ENCODE data around the gene SMC1B. TPM values are rescaled to one million over a fixed set of nuclear protein-coding genes. Genes with fewer than 3 reads are reported as not detected.

The SMC1B gene
- total RNA-seq, 1 donor from 2014 or later, result not detected

- no peak for DNase-seq (ENCODE audit: low spot score in 2 of 2, unreplicated experiment in 2 of 2)
- Mint-ChIP-seq H3K4me3 (peak overlapping the region; percentile 83), H3K4me1 (peaks cover 32% of the 10 kb centered on the region), H3K36me3 (no peaks in the 10 kb centered on the region), H3K27me3 (ENCODE audit: low read depth) (no peaks in the 10 kb centered on the region), H3K9me3 (no peaks in the 10 kb centered on the region), H3K27ac (peak overlapping the region; percentile 76)
- TF ChIP-seq, protein P1, sequence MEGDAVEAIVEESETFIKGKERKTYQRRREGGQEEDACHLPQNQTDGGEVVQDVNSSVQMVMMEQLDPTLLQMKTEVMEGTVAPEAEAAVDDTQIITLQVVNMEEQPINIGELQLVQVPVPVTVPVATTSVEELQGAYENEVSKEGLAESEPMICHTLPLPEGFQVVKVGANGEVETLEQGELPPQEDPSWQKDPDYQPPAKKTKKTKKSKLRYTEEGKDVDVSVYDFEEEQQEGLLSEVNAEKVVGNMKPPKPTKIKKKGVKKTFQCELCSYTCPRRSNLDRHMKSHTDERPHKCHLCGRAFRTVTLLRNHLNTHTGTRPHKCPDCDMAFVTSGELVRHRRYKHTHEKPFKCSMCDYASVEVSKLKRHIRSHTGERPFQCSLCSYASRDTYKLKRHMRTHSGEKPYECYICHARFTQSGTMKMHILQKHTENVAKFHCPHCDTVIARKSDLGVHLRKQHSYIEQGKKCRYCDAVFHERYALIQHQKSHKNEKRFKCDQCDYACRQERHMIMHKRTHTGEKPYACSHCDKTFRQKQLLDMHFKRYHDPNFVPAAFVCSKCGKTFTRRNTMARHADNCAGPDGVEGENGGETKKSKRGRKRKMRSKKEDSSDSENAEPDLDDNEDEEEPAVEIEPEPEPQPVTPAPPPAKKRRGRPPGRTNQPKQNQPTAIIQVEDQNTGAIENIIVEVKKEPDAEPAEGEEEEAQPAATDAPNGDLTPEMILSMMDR (IDR thresholded peaks at IDR 0.05; ENCODE audit: unreplicated experiment), result no peak
Measured at GRCh38 chr22:45310977-45311531, 102.3 kb downstream of the SMC1B start.

DNA sequence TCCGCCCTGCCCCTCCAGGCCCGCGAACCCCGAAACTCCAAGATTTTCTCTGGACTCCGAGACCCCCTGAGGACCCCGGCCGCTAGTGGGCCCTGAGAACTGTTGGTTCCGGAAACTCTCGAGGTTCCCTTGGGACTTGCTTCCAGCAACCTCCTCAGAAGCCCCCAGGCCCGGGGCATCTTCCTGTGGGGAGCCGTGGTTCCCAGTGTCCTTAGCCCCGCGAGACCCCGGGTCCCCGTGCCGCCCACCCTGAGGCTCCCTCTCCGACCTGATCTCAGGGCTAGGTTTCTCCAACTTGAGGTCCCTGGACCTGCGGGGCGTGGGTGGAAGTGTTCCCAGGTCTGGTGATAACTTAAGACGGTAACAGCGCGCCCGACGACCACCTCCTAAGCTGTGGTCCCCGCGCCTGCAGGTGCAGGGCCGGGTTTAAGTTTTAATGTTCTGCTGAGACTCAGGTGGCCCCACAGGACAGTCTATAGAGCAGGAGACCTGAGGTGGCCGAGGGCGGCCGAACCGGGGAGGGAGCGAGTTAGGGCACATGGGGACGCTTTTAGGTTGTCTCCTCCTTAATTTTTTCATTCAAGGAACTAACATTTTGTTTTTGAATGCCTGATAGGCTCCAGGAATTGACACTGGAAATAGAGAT, 102.9 kb downstream of the SMC1B start:
- H3K27me3 Mint-ChIP-seq (ENCODE audit: low read depth), result no peaks in the 10 kb centered on the region
- TF ChIP-seq, protein P1 (IDR thresholded peaks at IDR 0.05; ENCODE audit: unreplicated experiment), result no peak
- no peaks in the 10 kb centered on the region for H3K36me3 Mint-ChIP-seq
- peaks cover 32% of the 10 kb centered on the region for H3K4me1 Mint-ChIP-seq
- peak overlapping the region; percentile 83 for H3K4me3 Mint-ChIP-seq
- no peaks in the 10 kb centered on the region for H3K9me3 Mint-ChIP-seq
- peak overlapping the region; percentile 76 for H3K27ac Mint-ChIP-seq
- peak in 1 of 2 experiments; percentile 50 for DNase-seq (ENCODE audit: low spot score in 2 of 2, unreplicated experiment in 2 of 2)

DNA sequence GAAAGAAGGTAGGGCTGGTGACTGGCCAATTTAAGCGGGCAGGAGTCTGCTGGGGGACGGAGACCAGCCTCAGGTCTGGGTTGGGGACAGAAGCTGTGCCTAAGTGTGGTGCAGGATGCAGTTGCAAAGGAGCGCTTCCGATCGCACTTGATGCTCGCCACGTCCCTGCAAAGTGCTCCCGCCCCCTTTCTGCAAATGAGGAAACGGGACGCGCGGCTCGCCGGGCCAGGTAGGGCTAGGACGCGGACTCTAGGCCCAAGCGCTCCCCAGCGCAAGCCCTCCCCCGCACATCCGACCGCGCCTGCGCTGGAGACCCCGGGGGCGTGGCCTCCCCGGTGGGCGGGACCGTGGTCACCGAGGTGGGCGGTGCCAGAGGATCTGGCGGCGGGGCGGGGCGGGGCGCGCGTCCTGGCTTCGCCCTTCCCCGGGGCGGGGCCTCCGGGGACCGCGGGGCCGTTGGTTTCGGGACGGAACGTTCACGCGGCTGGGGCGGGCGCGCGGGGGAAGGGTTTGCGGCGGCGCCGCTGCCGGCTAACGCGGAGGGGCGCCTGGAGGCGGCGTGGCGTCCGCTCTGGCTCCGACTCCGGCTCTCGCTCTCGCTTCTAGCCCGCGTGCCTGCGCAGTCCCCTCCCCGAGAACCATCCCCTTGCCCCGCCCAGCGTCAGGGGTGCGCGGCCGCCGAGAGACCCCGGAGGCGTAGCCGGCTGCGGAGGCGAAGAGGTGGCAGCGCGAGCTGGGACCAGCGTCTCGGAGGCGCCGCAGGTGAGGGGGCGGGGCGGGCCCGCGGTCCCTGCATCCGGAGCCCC, 103.8 kb downstream of the SMC1B start, which contains the start of gene FAM118A:
TSS of gene FAM118A (plus strand) at position 513 of the 806 bp plus-strand sequence. CDS start 12,446 bp downstream, outside the sequence.
- peak; percentile 97 to 100 for DNase-seq (ENCODE audit: low spot score in 2 of 2, unreplicated experiment in 2 of 2)
- Mint-ChIP-seq H3K27ac (peak within 1 kb of the TSS; percentile 95), H3K27me3 (ENCODE audit: low read depth) (no peaks in the 10 kb centered on the region), H3K9me3 (no peaks in the 10 kb centered on the region), H3K4me1 (peaks cover 32% of the 10 kb centered on the region), H3K36me3 (no peaks in the 10 kb centered on the region), H3K4me3 (peak within 1 kb of the TSS; percentile 83)
- TF ChIP-seq, protein P1 (IDR thresholded peaks at IDR 0.05; ENCODE audit: unreplicated experiment), result no peak

DNA sequence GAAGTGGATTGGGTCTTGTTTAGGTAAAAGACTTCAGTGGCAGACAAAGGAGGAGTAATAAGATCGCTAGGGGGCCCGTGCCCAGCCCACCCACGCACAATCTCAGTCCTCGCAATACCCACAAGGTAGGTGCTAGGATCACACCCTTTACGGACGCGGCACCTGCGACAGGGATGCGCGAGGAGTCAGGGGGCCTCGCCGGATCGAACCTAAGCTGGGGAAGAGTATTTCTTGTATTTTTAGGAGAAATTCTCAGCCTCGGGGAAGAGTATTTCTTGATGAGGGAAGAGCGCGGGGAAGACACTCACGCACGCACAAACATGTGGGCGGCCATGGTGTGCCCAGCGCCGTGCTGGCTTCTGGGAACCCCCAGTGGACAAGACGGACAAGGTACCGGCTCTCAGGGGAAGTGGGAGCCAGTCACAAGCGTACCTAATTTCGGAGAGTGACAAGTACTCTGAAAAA, 104.4 kb downstream of the SMC1B start:
- DNase-seq (ENCODE audit: low spot score in 2 of 2, unreplicated experiment in 2 of 2), result no peak
- Mint-ChIP-seq H3K4me1 (peaks cover 25% of the 10 kb centered on the region), H3K27me3 (ENCODE audit: low read depth) (no peaks in the 10 kb centered on the region), H3K4me3 (peak overlapping the region; percentile 74), H3K27ac (peak overlapping the region; percentile 95), H3K36me3 (no peaks in the 10 kb centered on the region), H3K9me3 (no peaks in the 10 kb centered on the region)
- TF ChIP-seq, protein P1 (IDR thresholded peaks at IDR 0.05; ENCODE audit: unreplicated experiment), result no peak

DNA sequence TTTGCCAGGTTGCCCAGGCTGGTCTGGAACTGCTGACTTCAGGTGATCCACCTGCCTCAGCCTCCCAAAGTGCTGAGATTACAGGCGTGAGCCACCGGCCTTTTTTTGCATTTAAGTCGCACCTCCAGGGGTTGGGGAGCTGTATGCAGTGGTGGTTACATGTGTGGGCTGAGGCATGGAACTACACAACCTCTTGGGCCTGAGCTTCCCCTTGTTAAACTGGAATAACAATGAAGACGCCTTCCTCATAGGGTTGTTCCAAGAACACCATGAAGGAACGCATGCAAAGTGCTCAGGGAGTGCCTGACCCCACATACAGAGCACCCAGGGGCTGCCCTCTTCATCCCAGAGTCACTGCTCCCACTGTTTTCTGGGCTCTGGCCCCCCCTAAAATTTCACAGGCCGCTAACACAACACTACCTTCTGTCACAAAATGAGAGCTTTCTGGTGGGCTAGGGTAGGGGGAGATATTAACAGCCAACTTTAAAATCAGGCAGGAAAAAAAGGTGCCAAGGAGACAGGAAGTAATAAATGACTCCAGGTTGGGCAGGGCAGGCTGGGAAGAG, 104.9 kb downstream of the SMC1B start:
- TF ChIP-seq, protein P1 (IDR thresholded peaks at IDR 0.05; ENCODE audit: unreplicated experiment), result no peak

More for the DNA sequence above, 104.9 kb downstream of the SMC1B start:
- H3K4me1 Mint-ChIP-seq, result peaks cover 24% of the 10 kb centered on the region
- peak overlapping the region; percentile 95 for H3K27ac Mint-ChIP-seq
- H3K9me3 Mint-ChIP-seq, result no peaks in the 10 kb centered on the region
- no peak for DNase-seq (ENCODE audit: low spot score in 2 of 2, unreplicated experiment in 2 of 2)
- H3K4me3 Mint-ChIP-seq, result peak overlapping the region; percentile 74
- H3K36me3 Mint-ChIP-seq, result no peaks in the 10 kb centered on the region
- H3K27me3 Mint-ChIP-seq (ENCODE audit: low read depth), result no peaks in the 10 kb centered on the region

Measured in mesothelial cell of epicardium (in vitro differentiated cells).